H9 (cell line): ENCODE results near the gene VPS13A. TPM values are rescaled to one million over a fixed set of nuclear protein-coding genes. Genes with fewer than 3 reads are reported as not detected.

Experiments used
- DNase-seq: peaks from one replicate; pipeline ENCODE4 v3.0.0-alpha.2; 2017
- H2AFZ ChIP-seq: one replicate; pipeline ENCODE4 v1.6.1; 2013; ENCODE audit warnings: mild to moderate bottlenecking, low read length, control low read depth, moderate library complexity
- H2AK5ac ChIP-seq: 2 replicates; pipeline ENCODE4 v1.6.1; 2013; ENCODE audit warnings: low read length, control low read depth, mixed read lengths; ENCODE audit not compliant: insufficient read length
- H2BK120ac ChIP-seq: one replicate; pipeline ENCODE4 v1.6.1; 2013; ENCODE audit warnings: low read depth, mild to moderate bottlenecking, low read length, control low read depth, inconsistent platforms; ENCODE audit not compliant: poor library complexity, severe bottlenecking
- H2BK12ac ChIP-seq: 2 replicates; pipeline ENCODE4 v1.6.1; 2013; ENCODE audit warnings: low read length, control low read depth, mixed read lengths, low read depth; ENCODE audit not compliant: insufficient read length
- H2BK15ac ChIP-seq: 2 replicates; pipeline ENCODE4 v1.6.1; 2013; ENCODE audit warnings: low read depth, low read length, control low read depth
- H2BK20ac ChIP-seq: one replicate; pipeline ENCODE4 v1.6.1; 2013; ENCODE audit warnings: low read depth, mild to moderate bottlenecking, low read length, control low read depth, inconsistent platforms; ENCODE audit not compliant: poor library complexity, severe bottlenecking
- H2BK5ac ChIP-seq: 2 replicates; pipeline ENCODE4 v1.6.1; 2013; ENCODE audit warnings: low read length, control low read depth, mixed read lengths; ENCODE audit not compliant: insufficient read length
- H3K14ac ChIP-seq: 2 replicates; pipeline ENCODE4 v1.6.1; 2013; ENCODE audit warnings: low read length, control low read depth; ENCODE audit not compliant: insufficient read depth
- H3K18ac ChIP-seq: 2 replicates; pipeline ENCODE4 v1.6.1; 2013; ENCODE audit warnings: low read depth, mild to moderate bottlenecking, mixed read lengths, low read length, control low read depth; ENCODE audit not compliant: insufficient read length
- H3K23ac ChIP-seq: 2 replicates; pipeline ENCODE4 v1.6.1; 2013; ENCODE audit warnings: low read length, control low read depth, mixed read lengths, low read depth; ENCODE audit not compliant: insufficient read length
- H3K23me2 ChIP-seq: 2 replicates; pipeline ENCODE4 v1.6.1; 2013; ENCODE audit warnings: low read depth, mild to moderate bottlenecking, mixed read lengths, low read length, control low read depth; ENCODE audit not compliant: insufficient read length, poor library complexity, severe bottlenecking
- H3K27ac ChIP-seq: 2 replicates; pipeline ENCODE4 v1.5.1; 2013; ENCODE audit warnings: low read length, control low read depth, mixed read lengths, low read depth; ENCODE audit not compliant: insufficient read length
- H3K27me3 ChIP-seq: 2 replicates; pipeline ENCODE4 v1.6.1; 2013; ENCODE audit warnings: low read length, control low read depth, inconsistent platforms; ENCODE audit not compliant: insufficient read depth
- H3K4ac ChIP-seq: 2 replicates; pipeline ENCODE4 v1.6.1; 2013; ENCODE audit warnings: low read depth, mild to moderate bottlenecking, control low read depth, inconsistent platforms, low read length, moderate library complexity
- H3K4me1 ChIP-seq: 2 replicates; pipeline ENCODE4 v1.6.1; 2013; ENCODE audit warnings: low read length, control low read depth, inconsistent platforms; ENCODE audit not compliant: insufficient read depth
- H3K4me2 ChIP-seq: 2 replicates; pipeline ENCODE4 v1.6.1; 2013; ENCODE audit warnings: low read length, control low read depth, mixed read lengths; ENCODE audit not compliant: insufficient read length, insufficient read depth
- H3K56ac ChIP-seq: 2 replicates; pipeline ENCODE4 v1.6.1; 2013; ENCODE audit warnings: low read depth, mild to moderate bottlenecking, mixed read lengths, low read length, control low read depth; ENCODE audit not compliant: insufficient read length
- H3K79me1 ChIP-seq: 2 replicates; pipeline ENCODE4 v1.6.1; 2013; ENCODE audit warnings: low read depth, mild to moderate bottlenecking, moderate library complexity, low read length, control low read depth, inconsistent platforms; ENCODE audit not compliant: insufficient read depth, poor library complexity, severe bottlenecking
- H3K79me2 ChIP-seq: 2 replicates; pipeline ENCODE4 v1.6.1; 2013; ENCODE audit warnings: low read length, control low read depth, inconsistent platforms; ENCODE audit not compliant: insufficient read depth
- H3K9ac ChIP-seq: 2 replicates; pipeline ENCODE4 v1.6.1; 2013; ENCODE audit warnings: low read length, control low read depth, mixed read lengths; ENCODE audit not compliant: insufficient read length; ENCODE audit errors: extremely low read depth
- H3K9me3 ChIP-seq: one replicate; pipeline ENCODE4 v1.6.1; 2013; ENCODE audit warnings: low read depth, low read length, inconsistent platforms; ENCODE audit not compliant: control insufficient read depth
- H3T11ph ChIP-seq: one replicate; pipeline ENCODE4 v1.6.1; 2013; ENCODE audit warnings: mild to moderate bottlenecking, low read length, control low read depth, inconsistent platforms
- H4K20me1 ChIP-seq: one replicate; pipeline ENCODE4 v1.6.1; 2013; ENCODE audit not compliant: control insufficient read depth, insufficient read length, insufficient read depth
- H4K5ac ChIP-seq: 2 replicates; pipeline ENCODE4 v1.6.1; 2013; ENCODE audit warnings: low read depth, mild to moderate bottlenecking, mixed read lengths, low read length, control low read depth; ENCODE audit not compliant: insufficient read length
- H4K8ac ChIP-seq: replicated peaks from 2 replicates; pipeline ENCODE4 v1.6.1; 2013; ENCODE audit warnings: low read length, control low read depth, mixed read lengths, low read depth; ENCODE audit not compliant: insufficient read length
- H4K91ac ChIP-seq: 2 replicates; pipeline ENCODE4 v1.6.1; 2013; ENCODE audit warnings: low read depth, mild to moderate bottlenecking, moderate library complexity, mixed read lengths, low read length, control low read depth; ENCODE audit not compliant: insufficient read length
- H3K27ac Mint-ChIP-seq, 3 experiments: 2 replicates in 2 of 3; 3 replicates in 1 of 3; pipeline ENCODE4 v1.8.0; 2020 to 2021; ENCODE audit warnings: mixed read lengths in 3 of 3, mild to moderate bottlenecking in 1 of 3, moderate library complexity in 1 of 3
- H3K27me3 Mint-ChIP-seq: 2 replicates; pipeline ENCODE4 v1.8.0; 2021; ENCODE audit warnings: low read depth, mild to moderate bottlenecking, moderate library complexity, mixed read lengths
- H3K36me3 Mint-ChIP-seq, 3 experiments: 2 replicates in 2 of 3; 3 replicates in 1 of 3; pipeline ENCODE4 v1.8.0; 2020 to 2021; ENCODE audit warnings: low read depth in 3 of 3, mixed read lengths in 3 of 3; ENCODE audit not compliant: insufficient read depth in 1 of 3
- H3K4me1 Mint-ChIP-seq, 2 experiments: 2 replicates each; pipeline ENCODE4 v1.8.0; 2020; ENCODE audit warnings: mixed read lengths in 2 of 2
- H3K4me3 Mint-ChIP-seq, 2 experiments: 2 replicates in 1 of 2; 3 replicates in 1 of 2; pipeline ENCODE4 v1.8.0; 2020 to 2021; ENCODE audit warnings: mild to moderate bottlenecking in 2 of 2, mixed read lengths in 2 of 2, moderate library complexity in 1 of 2
- H3K9me3 Mint-ChIP-seq, 2 experiments: 2 replicates in 1 of 2; 3 replicates in 1 of 2; pipeline ENCODE4 v1.8.0; 2020; ENCODE audit warnings: mild to moderate bottlenecking in 2 of 2, mixed read lengths in 2 of 2, moderate library complexity in 1 of 2
- WGBS: extraction: QIAGEN DNeasy Blood & Tissue Kit; methylation state at CpG from one replicate; pipeline ENCODE4 v1.1.7; 2013; ENCODE audit warnings: missing lambda C conversion rate, low lambda C conversion rate, mixed read lengths; ENCODE audit not compliant: insufficient read length; ENCODE audit errors: extremely low coverage; 5-methylcytosine and 5-hydroxymethylcytosine counted together
- total RNA-seq: library from RNA; stranded (reverse); gene quantifications from 2 replicates; pipeline ENCODE4 v1.2.1, GENCODE V29; 2021
- TF ChIP-seq, protein P1 (sequence below): fragments of 200-600 bp; sonication (generic); conservative IDR thresholded peaks from 3 replicates; pipeline ENCODE4 v1.8.0; 2021; ENCODE audit warnings: antibody characterized with exemption, mild to moderate bottlenecking

The VPS13A gene
- total RNA-seq, 1 experiment from 2014 or later: 34.0 TPM

GRCh38 chr9:77177894-77178794 is 810 bp downstream of the VPS13A start:
- H2AFZ ChIP-seq: no peak overlapping the region
- H3K27ac ChIP-seq: no peak overlapping the region
- H3K56ac ChIP-seq: no peak overlapping the region
- no peaks in the 10 kb centered on the region; the same call in 1 of the 2 replicates for H3K4me1 ChIP-seq
- peaks cover 33 to 35% of the 10 kb centered on the region in 2 experiments for H3K4me1 Mint-ChIP-seq
- peaks cover 4% of the 10 kb centered on the region for H3K27me3 Mint-ChIP-seq
- H3K18ac ChIP-seq: no peak overlapping the region
- H3K79me1 ChIP-seq: no peaks in the 10 kb centered on the region
- H2BK5ac ChIP-seq: no peak overlapping the region
- H3K27ac Mint-ChIP-seq: peak overlapping the region in 2 of 3 experiments; percentile 72 to 86; a peak in 4 of 7 replicates
- no peak overlapping the region for H2BK12ac ChIP-seq
- no peak overlapping the region for H3K23ac ChIP-seq
- no peaks in the 10 kb centered on the region; a peak in 2 of 7 replicates for H3K36me3 Mint-ChIP-seq
- peaks cover 13% of the 10 kb centered on the region; the same call in 1 of the 2 replicates for H3K79me2 ChIP-seq
- H2AK5ac ChIP-seq: no peak overlapping the region
- peaks cover 4% of the 10 kb centered on the region for H3K23me2 ChIP-seq
- peak overlapping the region; percentile 91 to 95 for H3K4me3 Mint-ChIP-seq
- no CpG with 5 or more reads among the region's 57 CpGs for WGBS
- H3K9ac ChIP-seq: peak overlapping the region; percentile 53
- H3K14ac ChIP-seq: peak overlapping the region; percentile 68; the same call in 1 of the 2 replicates
- H4K20me1 ChIP-seq: no peaks in the 10 kb centered on the region
- no peaks in the 10 kb centered on the region for H3K9me3 Mint-ChIP-seq
- H3K4me2 ChIP-seq: peak overlapping the region; percentile 92
- H3K27me3 ChIP-seq: no peaks in the 10 kb centered on the region
- no peak overlapping the region for H2BK15ac ChIP-seq
- TF ChIP-seq, protein P1, sequence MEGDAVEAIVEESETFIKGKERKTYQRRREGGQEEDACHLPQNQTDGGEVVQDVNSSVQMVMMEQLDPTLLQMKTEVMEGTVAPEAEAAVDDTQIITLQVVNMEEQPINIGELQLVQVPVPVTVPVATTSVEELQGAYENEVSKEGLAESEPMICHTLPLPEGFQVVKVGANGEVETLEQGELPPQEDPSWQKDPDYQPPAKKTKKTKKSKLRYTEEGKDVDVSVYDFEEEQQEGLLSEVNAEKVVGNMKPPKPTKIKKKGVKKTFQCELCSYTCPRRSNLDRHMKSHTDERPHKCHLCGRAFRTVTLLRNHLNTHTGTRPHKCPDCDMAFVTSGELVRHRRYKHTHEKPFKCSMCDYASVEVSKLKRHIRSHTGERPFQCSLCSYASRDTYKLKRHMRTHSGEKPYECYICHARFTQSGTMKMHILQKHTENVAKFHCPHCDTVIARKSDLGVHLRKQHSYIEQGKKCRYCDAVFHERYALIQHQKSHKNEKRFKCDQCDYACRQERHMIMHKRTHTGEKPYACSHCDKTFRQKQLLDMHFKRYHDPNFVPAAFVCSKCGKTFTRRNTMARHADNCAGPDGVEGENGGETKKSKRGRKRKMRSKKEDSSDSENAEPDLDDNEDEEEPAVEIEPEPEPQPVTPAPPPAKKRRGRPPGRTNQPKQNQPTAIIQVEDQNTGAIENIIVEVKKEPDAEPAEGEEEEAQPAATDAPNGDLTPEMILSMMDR: no peak
- no peak overlapping the region for H3T11ph ChIP-seq
- peak; percentile 49 for DNase-seq
- no peaks in the 10 kb centered on the region for H3K9me3 ChIP-seq
- no peak overlapping the region for H3K4ac ChIP-seq
- no peak overlapping the region for H4K91ac ChIP-seq
- no peak overlapping the region for H2BK20ac ChIP-seq
- no peak overlapping the region for H2BK120ac ChIP-seq
- H4K5ac ChIP-seq: no peak overlapping the region
- no peak overlapping the region for H4K8ac ChIP-seq
